Left ventricle myocardium inferior (tissue), 1 donor: ENCODE results near the gene SDHAF1. TPM values are rescaled to one million over a fixed set of nuclear protein-coding genes. Genes with fewer than 3 reads are reported as not detected.

Experiments used
- DNase-seq: peaks from one replicate; pipeline ENCODE4 v3.0.0-alpha.2; 2020
- H3K27ac ChIP-seq: fragments of 200-600 bp; replicated peaks from 2 replicates; pipeline ENCODE4 v1.8.0; 2021
- H3K27me3 ChIP-seq: fragments of 200-600 bp; 2 replicates; pipeline ENCODE4 v1.8.0; 2021; ENCODE audit warnings: low read depth
- H3K36me3 ChIP-seq: fragments of 200-600 bp; 2 replicates; pipeline ENCODE4 v1.8.0; 2021
- H3K4me1 ChIP-seq: fragments of 200-600 bp; 2 replicates; pipeline ENCODE4 v1.8.0; 2021
- H3K4me3 ChIP-seq: fragments of 200-600 bp; 2 replicates; pipeline ENCODE4 v1.8.0; 2021; ENCODE audit warnings: mild to moderate bottlenecking, moderate library complexity
- H3K9me3 ChIP-seq: fragments of 200-600 bp; replicated peaks from 2 replicates; pipeline ENCODE4 v1.8.0; 2021
- intact Hi-C: fragments of 100-400 bp; cut with micrococcal nuclease; formaldehyde crosslinking; loops from one replicate; pipeline ENCODE4 v1.11.0; 2022
- total RNA-seq: library from RNA; stranded (reverse); fragmentation: NEBNext Ultra II Directional; extraction: Animal tissue kit (Norgen Biotek cat#: 25700); gene quantifications from one replicate; pipeline ENCODE4 v1.2.1, GENCODE V29; 2021
- TF ChIP-seq, protein P1 (sequence below): fragments of 200-600 bp; IDR thresholded peaks from 2 replicates; pipeline ENCODE4 v1.8.0; 2021; ENCODE audit warnings: antibody characterized with exemption, mild to moderate bottlenecking, borderline replicate concordance
- donor health status: DM: no; HTN: yes; CAD: no; lungs with severe emphysema.

SDHAF1 gene
- total RNA-seq, 1 donor from 2014 or later = 10.3 TPM

DNA sequence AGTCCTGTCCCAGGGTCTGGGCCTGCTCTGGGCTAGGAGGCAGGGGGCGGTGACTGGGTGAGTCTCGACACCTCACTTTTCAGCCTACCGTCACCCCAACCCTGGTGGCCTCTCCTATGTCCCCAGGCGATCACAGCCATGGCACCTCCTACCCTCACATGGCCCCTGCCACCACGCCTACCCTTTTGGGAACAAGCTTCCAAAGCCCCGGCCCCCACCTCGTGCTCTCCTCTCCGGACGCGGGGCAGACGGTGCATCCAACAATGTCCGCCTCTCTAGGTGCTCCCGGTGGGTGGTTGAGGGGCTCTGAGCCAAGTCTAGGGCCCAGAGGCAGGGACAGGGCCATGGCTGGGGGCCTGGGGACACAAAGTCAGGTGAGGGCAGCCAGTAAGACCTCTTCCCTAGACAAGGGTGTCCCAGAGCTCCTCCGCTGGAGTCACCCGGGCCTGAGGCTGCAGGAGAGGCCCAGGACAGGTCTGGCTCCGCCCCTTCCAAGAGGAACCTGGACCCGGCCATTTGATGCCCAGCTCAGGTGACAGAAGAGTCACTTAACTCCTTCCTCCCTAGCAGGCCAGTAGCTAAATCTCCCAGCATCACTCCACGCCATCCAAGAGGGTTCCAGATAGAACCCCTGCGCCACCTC, 13.5 kb downstream of the SDHAF1 start, which contains the start of gene SYNE4:
TSS of gene SYNE4 (minus strand) at position 478 of the 643 bp plus-strand sequence. CDS start at position 346, 132 bp downstream.
- Histone ChIP-seq H3K4me3 (peak within 1 kb of the TSS; percentile 59), H3K9me3 (no peaks in the 10 kb centered on the region), H3K27me3 (no peaks in the 10 kb centered on the region), H3K36me3 (no peaks in the 10 kb centered on the region), H3K4me1 (peaks cover 21% of the 10 kb centered on the region), H3K27ac (peak within 1 kb of the TSS; percentile 30)
- intact Hi-C loops = no loop called here
- TF ChIP-seq, protein P1, sequence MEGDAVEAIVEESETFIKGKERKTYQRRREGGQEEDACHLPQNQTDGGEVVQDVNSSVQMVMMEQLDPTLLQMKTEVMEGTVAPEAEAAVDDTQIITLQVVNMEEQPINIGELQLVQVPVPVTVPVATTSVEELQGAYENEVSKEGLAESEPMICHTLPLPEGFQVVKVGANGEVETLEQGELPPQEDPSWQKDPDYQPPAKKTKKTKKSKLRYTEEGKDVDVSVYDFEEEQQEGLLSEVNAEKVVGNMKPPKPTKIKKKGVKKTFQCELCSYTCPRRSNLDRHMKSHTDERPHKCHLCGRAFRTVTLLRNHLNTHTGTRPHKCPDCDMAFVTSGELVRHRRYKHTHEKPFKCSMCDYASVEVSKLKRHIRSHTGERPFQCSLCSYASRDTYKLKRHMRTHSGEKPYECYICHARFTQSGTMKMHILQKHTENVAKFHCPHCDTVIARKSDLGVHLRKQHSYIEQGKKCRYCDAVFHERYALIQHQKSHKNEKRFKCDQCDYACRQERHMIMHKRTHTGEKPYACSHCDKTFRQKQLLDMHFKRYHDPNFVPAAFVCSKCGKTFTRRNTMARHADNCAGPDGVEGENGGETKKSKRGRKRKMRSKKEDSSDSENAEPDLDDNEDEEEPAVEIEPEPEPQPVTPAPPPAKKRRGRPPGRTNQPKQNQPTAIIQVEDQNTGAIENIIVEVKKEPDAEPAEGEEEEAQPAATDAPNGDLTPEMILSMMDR = no peak
- no peak for DNase-seq

DNA sequence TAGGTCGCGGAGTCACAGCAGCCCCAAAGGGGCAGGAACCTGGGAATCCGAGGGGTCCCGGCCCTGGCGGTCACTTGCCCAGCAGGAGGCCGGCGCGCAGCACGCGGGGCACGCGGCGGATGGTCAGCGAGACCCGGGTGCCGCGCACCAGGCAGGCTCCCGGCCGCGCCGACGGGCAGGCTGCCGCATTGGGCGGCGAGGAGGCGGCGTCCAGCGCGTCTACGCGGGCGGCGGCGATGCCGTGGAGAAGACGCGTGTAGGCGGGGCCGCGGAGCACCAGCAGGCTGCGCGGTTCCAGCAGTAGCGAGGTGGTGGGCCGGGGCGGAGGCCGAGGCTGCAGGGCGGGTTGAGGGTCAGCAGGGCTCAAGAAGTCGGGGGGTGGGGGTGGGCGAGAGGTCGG, 14.2 kb downstream of the SDHAF1 start:
- Histone ChIP-seq H3K27ac (peak overlapping the region; percentile 30), H3K9me3 (no peaks in the 10 kb centered on the region), H3K27me3 (no peaks in the 10 kb centered on the region), H3K4me1 (peaks cover 26% of the 10 kb centered on the region), H3K4me3 (peak overlapping the region; percentile 59), H3K36me3 (no peaks in the 10 kb centered on the region)
- peak; percentile 68 for DNase-seq
- intact Hi-C loops = no loop called here
- TF ChIP-seq, protein P1 = no peak

DNA sequence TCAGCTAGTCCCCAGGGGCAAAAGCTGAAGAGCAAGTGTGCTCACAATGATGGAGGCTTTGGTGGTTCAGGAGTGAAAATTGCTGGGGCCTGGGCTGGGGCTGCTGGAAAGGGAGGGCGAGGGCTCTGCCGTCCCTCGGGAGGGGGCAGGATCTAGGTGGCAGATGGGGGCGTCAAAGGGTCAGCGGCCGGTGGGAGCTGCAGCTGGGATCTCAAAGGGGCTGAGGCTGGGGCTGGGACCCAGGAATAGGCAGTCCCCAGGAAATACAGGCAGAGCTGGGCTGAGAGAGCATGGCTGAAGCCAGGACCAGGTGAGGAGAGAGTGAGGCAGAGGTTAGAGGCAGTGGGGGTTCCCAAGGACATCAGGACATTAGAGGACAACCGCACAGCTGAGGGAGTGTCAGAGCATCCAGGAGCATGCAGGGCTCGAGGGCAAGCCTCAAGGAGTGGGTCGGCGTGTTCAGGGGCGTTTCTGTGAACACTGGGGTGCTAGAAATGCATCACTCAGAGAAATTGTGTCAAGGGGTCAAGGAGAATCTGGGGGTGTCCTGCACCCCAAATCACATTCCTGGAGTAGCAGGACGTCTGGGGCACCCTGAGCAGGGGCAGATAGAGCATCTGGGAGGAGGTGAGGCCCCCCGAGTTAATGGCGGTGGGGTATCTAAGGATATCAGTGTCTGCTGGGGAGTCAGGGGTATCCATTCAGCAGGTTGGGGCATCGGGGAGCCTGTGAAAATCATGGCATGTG, 14.8 kb downstream of the SDHAF1 start:
- intact Hi-C loops = no loop called here
- TF ChIP-seq, protein P1 = no peak
- DNase-seq = no peak
- H3K27me3 ChIP-seq = no peaks in the 10 kb centered on the region
- no peaks in the 10 kb centered on the region for H3K36me3 ChIP-seq
- peaks cover 31% of the 10 kb centered on the region for H3K4me1 ChIP-seq
- H3K27ac ChIP-seq = peak overlapping the region; percentile 30
- peak overlapping the region; percentile 59 for H3K4me3 ChIP-seq
- no peaks in the 10 kb centered on the region for H3K9me3 ChIP-seq

DNA sequence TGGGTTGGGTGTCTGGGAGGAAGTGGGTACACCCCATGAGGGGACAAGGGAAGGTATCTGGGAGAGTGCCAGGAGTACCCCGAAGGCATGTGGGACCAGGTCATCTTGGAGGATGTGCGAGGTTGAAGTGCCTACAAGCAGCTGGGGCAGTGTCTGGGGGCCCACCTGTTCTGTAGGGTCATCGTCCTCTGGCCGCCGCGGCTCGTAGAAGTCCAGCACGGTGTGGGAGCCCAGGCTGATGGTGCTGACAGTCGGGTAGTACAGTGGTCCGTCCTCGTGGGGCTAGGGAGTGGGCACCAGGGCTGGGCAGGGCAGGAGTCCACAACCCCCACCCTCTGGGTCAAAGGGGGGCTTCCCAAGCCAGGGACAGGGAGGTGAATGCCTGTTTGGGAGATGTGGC, 15.4 kb downstream of the SDHAF1 start:
- Histone ChIP-seq H3K9me3 (no peaks in the 10 kb centered on the region), H3K27me3 (no peaks in the 10 kb centered on the region), H3K36me3 (no peaks in the 10 kb centered on the region), H3K4me3 (no peak overlapping the region), H3K27ac (no peak overlapping the region), H3K4me1 (peaks cover 33% of the 10 kb centered on the region)
- TF ChIP-seq, protein P1 = no peak
- intact Hi-C loops = no loop called here
- no peak for DNase-seq

DNA sequence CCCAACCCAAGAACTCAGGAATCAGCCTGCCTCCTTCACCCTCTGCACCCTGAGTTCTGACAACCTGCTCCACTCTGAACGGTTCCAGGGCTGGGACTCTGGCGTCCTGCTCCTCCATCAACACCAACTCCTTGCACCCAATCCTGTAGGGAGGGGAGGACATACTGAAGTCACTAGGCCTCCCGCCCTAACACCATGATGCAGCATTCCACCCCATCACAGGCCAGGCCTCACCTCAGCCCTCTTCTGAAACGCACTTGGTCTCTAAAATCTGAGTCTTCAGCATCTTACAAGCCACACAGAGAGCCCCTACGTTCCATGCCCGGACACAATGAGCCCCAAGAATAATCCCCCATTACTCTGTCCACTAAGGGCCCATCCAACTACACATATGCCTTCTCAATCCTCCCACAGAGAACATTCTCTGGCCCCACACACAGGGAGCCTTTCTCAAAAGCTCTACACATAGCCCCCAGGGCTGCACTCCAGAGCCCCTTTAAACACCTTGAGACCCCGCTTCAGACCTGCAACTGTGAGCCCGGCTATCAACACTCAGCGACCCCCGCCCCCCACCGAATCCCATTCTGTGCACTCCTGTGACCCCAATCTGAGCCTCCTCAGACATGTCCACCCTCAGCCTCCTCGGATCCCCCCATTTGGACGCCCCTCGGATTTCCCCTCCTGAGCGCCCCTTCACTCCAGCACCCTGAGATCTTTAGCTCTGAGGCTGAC, 18.5 kb downstream of the SDHAF1 start:
- Histone ChIP-seq H3K27ac (peak overlapping the region; percentile 84), H3K36me3 (no peaks in the 10 kb centered on the region), H3K4me3 (peak overlapping the region; percentile 82), H3K27me3 (no peaks in the 10 kb centered on the region), H3K4me1 (peaks cover 33% of the 10 kb centered on the region), H3K9me3 (no peaks in the 10 kb centered on the region)
- DNase-seq = no peak
- TF ChIP-seq, protein P1 = no peak
- intact Hi-C loops = no loop called here
